HEK293 (cell line): ENCODE measurements around the gene UBAP1L.

ENCODE experiments used
- ZBTB48 ChIP-seq: fragments of 450-650 bp; formaldehyde crosslinking; IDR thresholded peaks from 2 replicates; pipeline ENCODE4 v1.5.1; 2016; ENCODE audit warnings: missing biosample characterization, missing genetic modification characterization
- ZEB2 ChIP-seq: fragments of 450-650 bp; formaldehyde crosslinking; IDR thresholded peaks from 2 replicates; pipeline ENCODE4 v1.5.1; 2016; ENCODE audit warnings: missing biosample characterization, missing genetic modification characterization
- ZIC2 ChIP-seq: fragments of 450-650 bp; formaldehyde crosslinking; IDR thresholded peaks from 2 replicates; pipeline ENCODE4 v1.5.1; 2016; ENCODE audit warnings: missing biosample characterization, missing genetic modification characterization
- ZNF184 ChIP-seq: fragments of 450-650 bp; IDR thresholded peaks from 2 replicates; pipeline ENCODE4 v1.5.1; 2018; ENCODE audit warnings: missing biosample characterization, mild to moderate bottlenecking, missing genetic modification characterization
- ZNF596 ChIP-seq: fragments of 450-650 bp; IDR thresholded peaks from 2 replicates; pipeline ENCODE4 v1.5.0; 2018; ENCODE audit warnings: missing biosample characterization, mild to moderate bottlenecking, missing genetic modification characterization, moderate library complexity
- TF ChIP-seq, protein P1 (sequence below): fragments of 450-650 bp; formaldehyde crosslinking; IDR thresholded peaks from 2 replicates; pipeline ENCODE4 v1.5.1; 2016; ENCODE audit warnings: missing biosample characterization, missing genetic modification characterization
- TF ChIP-seq, protein P2 (sequence below): fragments of 450-650 bp; formaldehyde crosslinking; IDR thresholded peaks from 2 replicates; pipeline ENCODE4 v1.5.1; 2016; ENCODE audit warnings: missing biosample characterization, missing genetic modification characterization

DNA sequence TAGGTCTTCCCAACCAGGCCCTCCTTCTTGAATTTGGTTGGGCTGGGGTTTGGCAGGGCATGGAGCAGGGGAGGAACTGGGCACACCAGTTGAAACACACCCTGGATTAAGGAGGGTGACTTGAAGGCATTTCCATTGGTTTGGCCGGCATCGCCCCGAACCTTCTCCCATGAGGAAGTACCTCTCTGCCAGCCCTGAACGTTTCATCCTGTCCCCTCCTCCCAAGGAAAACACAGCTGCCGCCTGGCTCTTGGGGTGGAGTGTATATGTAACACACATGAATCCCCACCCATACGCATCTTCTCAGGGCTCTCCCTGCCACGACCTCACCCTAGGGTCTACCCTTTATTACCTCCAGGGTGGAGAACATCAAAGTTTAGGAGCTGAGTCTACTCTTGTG, 14.6 kb downstream of the UBAP1L start:
- TF ChIP-seq, protein P1, sequence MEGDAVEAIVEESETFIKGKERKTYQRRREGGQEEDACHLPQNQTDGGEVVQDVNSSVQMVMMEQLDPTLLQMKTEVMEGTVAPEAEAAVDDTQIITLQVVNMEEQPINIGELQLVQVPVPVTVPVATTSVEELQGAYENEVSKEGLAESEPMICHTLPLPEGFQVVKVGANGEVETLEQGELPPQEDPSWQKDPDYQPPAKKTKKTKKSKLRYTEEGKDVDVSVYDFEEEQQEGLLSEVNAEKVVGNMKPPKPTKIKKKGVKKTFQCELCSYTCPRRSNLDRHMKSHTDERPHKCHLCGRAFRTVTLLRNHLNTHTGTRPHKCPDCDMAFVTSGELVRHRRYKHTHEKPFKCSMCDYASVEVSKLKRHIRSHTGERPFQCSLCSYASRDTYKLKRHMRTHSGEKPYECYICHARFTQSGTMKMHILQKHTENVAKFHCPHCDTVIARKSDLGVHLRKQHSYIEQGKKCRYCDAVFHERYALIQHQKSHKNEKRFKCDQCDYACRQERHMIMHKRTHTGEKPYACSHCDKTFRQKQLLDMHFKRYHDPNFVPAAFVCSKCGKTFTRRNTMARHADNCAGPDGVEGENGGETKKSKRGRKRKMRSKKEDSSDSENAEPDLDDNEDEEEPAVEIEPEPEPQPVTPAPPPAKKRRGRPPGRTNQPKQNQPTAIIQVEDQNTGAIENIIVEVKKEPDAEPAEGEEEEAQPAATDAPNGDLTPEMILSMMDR (tag by site-specific recombination), result no peak
- TF ChIP-seq ZEB2 (no peak), ZNF596 (tag by site-specific recombination) (no peak), ZBTB48 (tag by site-specific recombination) (no peak), ZNF184 (tag by site-specific recombination) (no peak), ZIC2 (tag by site-specific recombination) (no peak)
- TF ChIP-seq, protein P2, sequence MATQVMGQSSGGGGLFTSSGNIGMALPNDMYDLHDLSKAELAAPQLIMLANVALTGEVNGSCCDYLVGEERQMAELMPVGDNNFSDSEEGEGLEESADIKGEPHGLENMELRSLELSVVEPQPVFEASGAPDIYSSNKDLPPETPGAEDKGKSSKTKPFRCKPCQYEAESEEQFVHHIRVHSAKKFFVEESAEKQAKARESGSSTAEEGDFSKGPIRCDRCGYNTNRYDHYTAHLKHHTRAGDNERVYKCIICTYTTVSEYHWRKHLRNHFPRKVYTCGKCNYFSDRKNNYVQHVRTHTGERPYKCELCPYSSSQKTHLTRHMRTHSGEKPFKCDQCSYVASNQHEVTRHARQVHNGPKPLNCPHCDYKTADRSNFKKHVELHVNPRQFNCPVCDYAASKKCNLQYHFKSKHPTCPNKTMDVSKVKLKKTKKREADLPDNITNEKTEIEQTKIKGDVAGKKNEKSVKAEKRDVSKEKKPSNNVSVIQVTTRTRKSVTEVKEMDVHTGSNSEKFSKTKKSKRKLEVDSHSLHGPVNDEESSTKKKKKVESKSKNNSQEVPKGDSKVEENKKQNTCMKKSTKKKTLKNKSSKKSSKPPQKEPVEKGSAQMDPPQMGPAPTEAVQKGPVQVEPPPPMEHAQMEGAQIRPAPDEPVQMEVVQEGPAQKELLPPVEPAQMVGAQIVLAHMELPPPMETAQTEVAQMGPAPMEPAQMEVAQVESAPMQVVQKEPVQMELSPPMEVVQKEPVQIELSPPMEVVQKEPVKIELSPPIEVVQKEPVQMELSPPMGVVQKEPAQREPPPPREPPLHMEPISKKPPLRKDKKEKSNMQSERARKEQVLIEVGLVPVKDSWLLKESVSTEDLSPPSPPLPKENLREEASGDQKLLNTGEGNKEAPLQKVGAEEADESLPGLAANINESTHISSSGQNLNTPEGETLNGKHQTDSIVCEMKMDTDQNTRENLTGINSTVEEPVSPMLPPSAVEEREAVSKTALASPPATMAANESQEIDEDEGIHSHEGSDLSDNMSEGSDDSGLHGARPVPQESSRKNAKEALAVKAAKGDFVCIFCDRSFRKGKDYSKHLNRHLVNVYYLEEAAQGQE (tag by site-specific recombination), result no peak
